GM12878 (cell line): ENCODE results near the gene CD70. TPM values are rescaled to one million over a fixed set of nuclear protein-coding genes. Genes with fewer than 3 reads are reported as not detected.
A peak's percentile ranks its signal among the peaks of the same experiment; 100 is the strongest.

ENCODE experiments used
- BMI1 ChIP-seq: fragments of 450-650 bp; IDR thresholded peaks from 2 replicates; pipeline ENCODE4 v1.6.1; 2016; ENCODE audit warnings: mild to moderate bottlenecking, moderate library complexity, borderline replicate concordance
- ETV6 ChIP-seq, 2 experiments: fragments of 450-650 bp in 1 of 2; IDR thresholded peaks in 1 of 2; conservative IDR thresholded peaks in 1 of 2; 2 replicates each; pipeline ENCODE4 v1.6.1; 2014; ENCODE audit warnings: antibody characterized with exemption in 1 of 2, borderline replicate concordance in 1 of 2, low read depth in 1 of 2, mild to moderate bottlenecking in 1 of 2, moderate library complexity in 1 of 2
- GATAD2B ChIP-seq: fragments of 450-650 bp; conservative IDR thresholded peaks from 2 replicates; pipeline ENCODE4 v1.6.1; 2017; ENCODE audit warnings: low read depth, mild to moderate bottlenecking, moderate library complexity
- HCFC1 ChIP-seq: fragments of 150-350 bp; IDR thresholded peaks from 2 replicates; pipeline ENCODE4 v1.6.1; 2014; ENCODE audit warnings: low read length
- IKZF1 ChIP-seq: fragments of 450-650 bp; conservative IDR thresholded peaks from 2 replicates; pipeline ENCODE4 v1.6.1; 2017; ENCODE audit warnings: antibody characterized with exemption, mild to moderate bottlenecking
- KLF5 ChIP-seq: fragments of 450-650 bp; IDR thresholded peaks from 2 replicates; pipeline ENCODE4 v1.6.1; 2014; ENCODE audit warnings: mild to moderate bottlenecking; ENCODE audit not compliant: partially characterized antibody
- MEF2B ChIP-seq: fragments of 450-650 bp; IDR thresholded peaks from 2 replicates; pipeline ENCODE4 v1.6.1; 2018; ENCODE audit warnings: mild to moderate bottlenecking, moderate library complexity; ENCODE audit not compliant: partially characterized antibody, poor library complexity, severe bottlenecking
- POLR2AphosphoS2 ChIP-seq: IDR thresholded peaks from 2 replicates; pipeline ENCODE4 v1.6.1; 2011; ENCODE audit warnings: low read depth, mild to moderate bottlenecking, low read length, improper control_type of control experiment, moderate library complexity
- POU2F2 ChIP-seq: IDR thresholded peaks from 3 replicates; pipeline ENCODE4 v1.6.1; 2011; ENCODE audit warnings: low read depth, mild to moderate bottlenecking, low read length, borderline replicate concordance
- RAD51 ChIP-seq: fragments of 450-650 bp; IDR thresholded peaks from 2 replicates; pipeline ENCODE4 v1.6.1; 2016; ENCODE audit warnings: moderate library complexity, mild to moderate bottlenecking, inconsistent platforms
- RCOR1 ChIP-seq: conservative IDR thresholded peaks from 2 replicates; pipeline ENCODE4 v1.6.1; 2012; ENCODE audit warnings: low read depth, low read length, improper control_type of control experiment
- SIN3A ChIP-seq: IDR thresholded peaks from 2 replicates; pipeline ENCODE4 v1.6.1; 2012; ENCODE audit warnings: low read depth, low read length, improper control_type of control experiment
- SMARCA5 ChIP-seq: fragments of 450-650 bp; IDR thresholded peaks from 2 replicates; pipeline ENCODE4 v1.6.1; 2017; ENCODE audit warnings: mild to moderate bottlenecking
- SMC3 ChIP-seq: IDR thresholded peaks from 2 replicates; pipeline ENCODE4 v1.6.1; 2011; ENCODE audit warnings: low read length, improper control_type of control experiment, borderline replicate concordance
- SP1 ChIP-seq: IDR thresholded peaks from one replicate; pipeline ENCODE4 v1.6.1; 2011; ENCODE audit warnings: low read depth, low read length
- ZNF207 ChIP-seq: fragments of 450-650 bp; IDR thresholded peaks from 2 replicates; pipeline ENCODE4 v1.6.1; 2014; ENCODE audit warnings: antibody characterized with exemption, mild to moderate bottlenecking, borderline replicate concordance
- polyA plus RNA-seq, 11 experiments: library from polyadenylated mRNA; depleted of rRNA in 4 of 11; unstranded in 6 of 11; stranded (reverse) in 5 of 11; fragments of >200 nt; fragmentation: Nextera tagmentation in 4 of 11; fragmentation: Illumina TruSeq in 1 of 11; extraction: Ambion mirVana in 4 of 11; extraction: Trizol in 1 of 11; gene quantifications; 1 replicate in 1 of 11; 2 replicates in 10 of 11; pipeline versions ENCODE4 v1.2.1 to v1.2.3, GENCODE V29; 2011 to 2016; ENCODE audit warnings: inconsistent platforms in 2 of 11, missing spikeins in 2 of 11, low read depth in 1 of 11
- total RNA-seq, 4 experiments: library from RNA; depleted of rRNA in 3 of 4; stranded (reverse); fragments of >200 nt in 3 of 4; fragmentation: Illumina TruSeq in 1 of 4; extraction: Trizol in 1 of 4; gene quantifications; 2 replicates each; pipeline versions ENCODE4 v1.2.1 to v1.2.3, GENCODE V29; 2013 to 2021
- TF ChIP-seq, protein P1 (sequence below): IDR thresholded peaks from 2 replicates; pipeline ENCODE4 v1.6.1; 2012; ENCODE audit warnings: low read depth, low read length, improper control_type of control experiment
- TF ChIP-seq, protein P2 (sequence below): fragments of 450-650 bp; IDR thresholded peaks from 2 replicates; pipeline ENCODE4 v1.6.1; 2017; ENCODE audit warnings: mild to moderate bottlenecking, low read depth, inconsistent platforms; ENCODE audit not compliant: poor library complexity, severe bottlenecking
- TF ChIP-seq, protein P3 (sequence below): IDR thresholded peaks from 2 replicates; pipeline ENCODE4 v1.6.1; 2011; ENCODE audit warnings: borderline replicate concordance, low read depth, mild to moderate bottlenecking, moderate library complexity, mixed read lengths, low read length; ENCODE audit not compliant: insufficient read depth; ENCODE audit errors: extremely low read length
- TF ChIP-seq, protein P4 (sequence below), 3 experiments: IDR thresholded peaks in 2 of 3; conservative IDR thresholded peaks in 1 of 3; 2 replicates each; pipeline ENCODE4 v1.5.1; 2011; ENCODE audit warnings: low read depth in 3 of 3, low read length in 3 of 3, mild to moderate bottlenecking in 3 of 3, control low read depth in 2 of 3, moderate library complexity in 2 of 3, inconsistent platforms in 1 of 3, mixed read lengths in 1 of 3; ENCODE audit not compliant: control insufficient read depth in 2 of 3, insufficient read depth in 1 of 3; ENCODE audit errors: extremely low read depth in 1 of 3
- TF ChIP-seq, protein P5 (sequence below): fragments of 450-650 bp; conservative IDR thresholded peaks from 2 replicates; pipeline ENCODE4 v1.6.1; 2017; ENCODE audit warnings: mild to moderate bottlenecking, moderate library complexity

CD70 gene
- total and polyA plus RNA-seq, 10 of the 15 experiments (the other 5 are each of a cell fraction or from before 2014, with no cell fraction given): 16.4 to 441 (median 265) TPM

DNA sequence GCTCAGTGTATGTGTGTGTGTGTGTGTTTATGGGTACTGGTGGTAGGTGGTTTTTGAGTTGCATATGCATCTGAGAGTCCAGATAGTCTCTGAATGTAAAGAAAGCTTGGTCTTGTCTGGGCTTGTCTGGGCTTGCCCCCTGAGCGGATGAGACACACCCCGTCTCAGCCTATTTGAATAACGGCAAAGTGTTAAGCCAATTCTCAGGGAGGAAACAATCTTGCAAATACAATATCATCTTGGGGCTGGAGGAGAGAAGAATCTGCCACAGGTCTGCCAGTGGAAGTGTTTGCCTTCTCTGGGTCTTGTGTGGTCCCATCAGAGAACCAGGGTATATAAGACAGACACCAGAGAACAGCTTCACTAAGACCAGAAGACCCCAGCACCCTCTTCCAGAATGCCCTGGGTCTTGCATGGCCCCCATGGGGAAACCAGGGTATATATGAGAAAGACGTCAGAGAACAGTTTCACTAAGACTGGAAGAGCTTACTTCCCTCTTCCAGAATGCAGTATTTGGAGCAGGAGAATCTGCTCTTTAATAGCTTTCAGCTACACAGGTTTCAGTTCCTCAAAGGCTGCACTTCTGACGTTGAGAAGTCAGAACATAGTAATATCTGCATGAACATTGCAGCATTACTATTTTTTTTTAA is 13.3 kb downstream of the CD70 start (continued):
- TF ChIP-seq KLF5: peak; percentile 94
- no peak for TF ChIP-seq HCFC1
- TF ChIP-seq POU2F2: peak; percentile 99
- TF ChIP-seq BMI1: peak; percentile 53
- TF ChIP-seq, protein P1, sequence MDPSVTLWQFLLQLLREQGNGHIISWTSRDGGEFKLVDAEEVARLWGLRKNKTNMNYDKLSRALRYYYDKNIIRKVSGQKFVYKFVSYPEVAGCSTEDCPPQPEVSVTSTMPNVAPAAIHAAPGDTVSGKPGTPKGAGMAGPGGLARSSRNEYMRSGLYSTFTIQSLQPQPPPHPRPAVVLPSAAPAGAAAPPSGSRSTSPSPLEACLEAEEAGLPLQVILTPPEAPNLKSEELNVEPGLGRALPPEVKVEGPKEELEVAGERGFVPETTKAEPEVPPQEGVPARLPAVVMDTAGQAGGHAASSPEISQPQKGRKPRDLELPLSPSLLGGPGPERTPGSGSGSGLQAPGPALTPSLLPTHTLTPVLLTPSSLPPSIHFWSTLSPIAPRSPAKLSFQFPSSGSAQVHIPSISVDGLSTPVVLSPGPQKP: 0 out of 2 replicates have a peak, but pooled peaks have one; percentile 11
- peak; percentile 95 for TF ChIP-seq MEF2B
- peak; percentile 86 for TF ChIP-seq SMARCA5
- peak; percentile 12; the same call in 1 of the 2 replicates for TF ChIP-seq SMC3
- TF ChIP-seq SP1: peak; percentile 59
- TF ChIP-seq, protein P2, sequence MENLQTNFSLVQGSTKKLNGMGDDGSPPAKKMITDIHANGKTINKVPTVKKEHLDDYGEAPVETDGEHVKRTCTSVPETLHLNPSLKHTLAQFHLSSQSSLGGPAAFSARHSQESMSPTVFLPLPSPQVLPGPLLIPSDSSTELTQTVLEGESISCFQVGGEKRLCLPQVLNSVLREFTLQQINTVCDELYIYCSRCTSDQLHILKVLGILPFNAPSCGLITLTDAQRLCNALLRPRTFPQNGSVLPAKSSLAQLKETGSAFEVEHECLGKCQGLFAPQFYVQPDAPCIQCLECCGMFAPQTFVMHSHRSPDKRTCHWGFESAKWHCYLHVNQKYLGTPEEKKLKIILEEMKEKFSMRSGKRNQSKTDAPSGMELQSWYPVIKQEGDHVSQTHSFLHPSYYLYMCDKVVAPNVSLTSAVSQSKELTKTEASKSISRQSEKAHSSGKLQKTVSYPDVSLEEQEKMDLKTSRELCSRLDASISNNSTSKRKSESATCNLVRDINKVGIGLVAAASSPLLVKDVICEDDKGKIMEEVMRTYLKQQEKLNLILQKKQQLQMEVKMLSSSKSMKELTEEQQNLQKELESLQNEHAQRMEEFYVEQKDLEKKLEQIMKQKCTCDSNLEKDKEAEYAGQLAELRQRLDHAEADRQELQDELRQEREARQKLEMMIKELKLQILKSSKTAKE: peak; percentile 99
- TF ChIP-seq IKZF1: peak; percentile 99
- TF ChIP-seq ZNF207: peak; percentile 85; the same call in 1 of the 2 replicates
- TF ChIP-seq RAD51: 0 out of 2 replicates have a peak, but pooled peaks have one; percentile 5
- TF ChIP-seq POLR2AphosphoS2: 0 out of 2 replicates have a peak, but pooled peaks have one; percentile 8
- TF ChIP-seq GATAD2B: peak; percentile 95
- peak in 1 of 2 experiments; percentile 77; a peak in 2 of 4 replicates for TF ChIP-seq ETV6 (conservative IDR thresholded peaks at IDR 0.05 in 1 of 2, IDR thresholded peaks at IDR 0.05 in 1 of 2; ENCODE audit: borderline replicate concordance in 1 of 2, low read depth in 1 of 2)
- TF ChIP-seq, protein P3, sequence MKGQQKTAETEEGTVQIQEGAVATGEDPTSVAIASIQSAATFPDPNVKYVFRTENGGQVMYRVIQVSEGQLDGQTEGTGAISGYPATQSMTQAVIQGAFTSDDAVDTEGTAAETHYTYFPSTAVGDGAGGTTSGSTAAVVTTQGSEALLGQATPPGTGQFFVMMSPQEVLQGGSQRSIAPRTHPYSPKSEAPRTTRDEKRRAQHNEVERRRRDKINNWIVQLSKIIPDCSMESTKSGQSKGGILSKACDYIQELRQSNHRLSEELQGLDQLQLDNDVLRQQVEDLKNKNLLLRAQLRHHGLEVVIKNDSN: no peak
- TF ChIP-seq, protein P4, sequence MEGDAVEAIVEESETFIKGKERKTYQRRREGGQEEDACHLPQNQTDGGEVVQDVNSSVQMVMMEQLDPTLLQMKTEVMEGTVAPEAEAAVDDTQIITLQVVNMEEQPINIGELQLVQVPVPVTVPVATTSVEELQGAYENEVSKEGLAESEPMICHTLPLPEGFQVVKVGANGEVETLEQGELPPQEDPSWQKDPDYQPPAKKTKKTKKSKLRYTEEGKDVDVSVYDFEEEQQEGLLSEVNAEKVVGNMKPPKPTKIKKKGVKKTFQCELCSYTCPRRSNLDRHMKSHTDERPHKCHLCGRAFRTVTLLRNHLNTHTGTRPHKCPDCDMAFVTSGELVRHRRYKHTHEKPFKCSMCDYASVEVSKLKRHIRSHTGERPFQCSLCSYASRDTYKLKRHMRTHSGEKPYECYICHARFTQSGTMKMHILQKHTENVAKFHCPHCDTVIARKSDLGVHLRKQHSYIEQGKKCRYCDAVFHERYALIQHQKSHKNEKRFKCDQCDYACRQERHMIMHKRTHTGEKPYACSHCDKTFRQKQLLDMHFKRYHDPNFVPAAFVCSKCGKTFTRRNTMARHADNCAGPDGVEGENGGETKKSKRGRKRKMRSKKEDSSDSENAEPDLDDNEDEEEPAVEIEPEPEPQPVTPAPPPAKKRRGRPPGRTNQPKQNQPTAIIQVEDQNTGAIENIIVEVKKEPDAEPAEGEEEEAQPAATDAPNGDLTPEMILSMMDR (IDR thresholded peaks at IDR 0.05 in 2 of 3, conservative IDR thresholded peaks at IDR 0.05 in 1 of 3; ENCODE audit: control insufficient read depth in 2 of 3, extremely low read depth in 1 of 3, insufficient read depth in 1 of 3, low read depth in 3 of 3, low read length in 3 of 3): no peak
- no peak for TF ChIP-seq SIN3A
- TF ChIP-seq, protein P5, sequence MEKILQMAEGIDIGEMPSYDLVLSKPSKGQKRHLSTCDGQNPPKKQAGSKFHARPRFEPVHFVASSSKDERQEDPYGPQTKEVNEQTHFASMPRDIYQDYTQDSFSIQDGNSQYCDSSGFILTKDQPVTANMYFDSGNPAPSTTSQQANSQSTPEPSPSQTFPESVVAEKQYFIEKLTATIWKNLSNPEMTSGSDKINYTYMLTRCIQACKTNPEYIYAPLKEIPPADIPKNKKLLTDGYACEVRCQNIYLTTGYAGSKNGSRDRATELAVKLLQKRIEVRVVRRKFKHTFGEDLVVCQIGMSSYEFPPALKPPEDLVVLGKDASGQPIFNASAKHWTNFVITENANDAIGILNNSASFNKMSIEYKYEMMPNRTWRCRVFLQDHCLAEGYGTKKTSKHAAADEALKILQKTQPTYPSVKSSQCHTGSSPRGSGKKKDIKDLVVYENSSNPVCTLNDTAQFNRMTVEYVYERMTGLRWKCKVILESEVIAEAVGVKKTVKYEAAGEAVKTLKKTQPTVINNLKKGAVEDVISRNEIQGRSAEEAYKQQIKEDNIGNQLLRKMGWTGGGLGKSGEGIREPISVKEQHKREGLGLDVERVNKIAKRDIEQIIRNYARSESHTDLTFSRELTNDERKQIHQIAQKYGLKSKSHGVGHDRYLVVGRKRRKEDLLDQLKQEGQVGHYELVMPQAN: peak; percentile 22; the same call in 1 of the 2 replicates
- TF ChIP-seq RCOR1: no peak; the same call in none of the 2 replicates
